OCI-LY3 (cell line): ENCODE measurements around the gene PRMT2.

ENCODE experiments used
- H2AFZ ChIP-seq: fragments of 200-600, 300-600 bp; shearing (Covaris generic); 2 replicates; pipeline ENCODE4 v1.6.0; 2014; ENCODE audit warnings: antibody characterized with exemption, low read depth, low read length
- H3K27ac ChIP-seq: fragments of 200-600, 300-600 bp; sonication (generic); 2 replicates; pipeline ENCODE4 v1.5.1; 2014; ENCODE audit warnings: mild to moderate bottlenecking, low read length, moderate library complexity, mixed read lengths
- H3K27me3 ChIP-seq: fragments of 200-600, 300-600 bp; sonication (generic); 2 replicates; pipeline ENCODE4 v1.6.1; 2014; ENCODE audit warnings: low read depth, low read length, mixed read lengths
- H3K36me3 ChIP-seq: fragments of 200-600, 300-600 bp; sonication (generic); replicated peaks from 2 replicates; pipeline ENCODE3; 2014; ENCODE audit warnings: low read depth, low read length, mixed read lengths
- H3K4me1 ChIP-seq: fragments of 300-600, 200-600 bp; sonication (generic); 2 replicates; pipeline ENCODE4 v1.6.1; 2014; ENCODE audit warnings: low read length, mixed read lengths
- H3K4me2 ChIP-seq: fragments of 200-600, 300-600 bp; sonication (generic); 2 replicates; pipeline ENCODE4 v1.6.1; 2014; ENCODE audit warnings: low read length, mixed read lengths
- H3K4me3 ChIP-seq: fragments of 300-600, 200-600 bp; sonication (generic); 2 replicates; pipeline ENCODE4 v1.5.1; 2014; ENCODE audit warnings: antibody characterized with exemption, mild to moderate bottlenecking, low read length, moderate library complexity
- H3K79me2 ChIP-seq: fragments of 300-600, 200-600 bp; shearing (Covaris generic); 2 replicates; pipeline ENCODE4 v1.6.1; 2014; ENCODE audit warnings: mild to moderate bottlenecking, low read length, mixed read lengths
- H3K9ac ChIP-seq: fragments of 300-600, 200-600 bp; shearing (Covaris generic); 2 replicates; pipeline ENCODE4 v1.6.0; 2014; ENCODE audit warnings: mild to moderate bottlenecking, low read length, moderate library complexity
- H3K9me3 ChIP-seq: fragments of 200-600, 300-600 bp; shearing (Covaris generic); 2 replicates; pipeline ENCODE4 v1.6.1; 2014; ENCODE audit warnings: low read length, mixed read lengths; ENCODE audit not compliant: insufficient read depth
- H4K20me1 ChIP-seq: fragments of 200-600, 300-600 bp; sonication (generic); 2 replicates; pipeline ENCODE4 v1.6.1; 2016; ENCODE audit warnings: low read length, mixed read lengths; ENCODE audit not compliant: insufficient read depth
- CTCF ChIP-seq: fragments of 200-600, 300-600 bp; sonication (generic); IDR thresholded peaks from 2 replicates; pipeline ENCODE4 v1.5.1; 2014; ENCODE audit warnings: antibody characterized with exemption, low read length, low read depth
- EZH2phosphoT487 ChIP-seq: fragments of 200-600 bp; shearing (Covaris generic); IDR thresholded peaks from 2 replicates; pipeline ENCODE4 v1.6.1; 2018; ENCODE audit warnings: antibody characterized with exemption, mixed run types, low read depth

PRMT2 gene

GRCh38 chr21:46662367-46662654, 26.8 kb downstream of the PRMT2 start:
- no peaks in the 10 kb centered on the region for H3K9me3 ChIP-seq
- H3K4me2 ChIP-seq = no peak overlapping the region
- H3K9ac ChIP-seq = no peak overlapping the region
- no peaks in the 10 kb centered on the region for H3K27me3 ChIP-seq
- TF ChIP-seq EZH2phosphoT487 = no peak
- no peak for TF ChIP-seq CTCF
- H3K36me3 ChIP-seq = no peaks in the 10 kb centered on the region
- no peaks in the 10 kb centered on the region for H4K20me1 ChIP-seq
- H3K27ac ChIP-seq = no peak overlapping the region
- no peak overlapping the region for H2AFZ ChIP-seq
- H3K4me1 ChIP-seq = no peaks in the 10 kb centered on the region
- no peaks in the 10 kb centered on the region for H3K79me2 ChIP-seq
- H3K4me3 ChIP-seq = no peak overlapping the region

GRCh38 chr21:46662765-46663500, 27.5 kb downstream of the PRMT2 start:
- Histone ChIP-seq H3K4me3 (no peak overlapping the region), H3K9me3 (no peaks in the 10 kb centered on the region), H3K9ac (no peak overlapping the region), H3K27me3 (no peaks in the 10 kb centered on the region), H4K20me1 (no peaks in the 10 kb centered on the region), H2AFZ (no peak overlapping the region), H3K4me1 (no peaks in the 10 kb centered on the region), H3K4me2 (no peak overlapping the region), H3K36me3 (no peaks in the 10 kb centered on the region), H3K79me2 (no peaks in the 10 kb centered on the region), H3K27ac (no peak overlapping the region)
- TF ChIP-seq EZH2phosphoT487 = no peak
- TF ChIP-seq CTCF = no peak

GRCh38 chr21:46663754-46664153, 28.3 kb downstream of the PRMT2 start:
- Histone ChIP-seq H3K9me3 (no peaks in the 10 kb centered on the region), H3K27me3 (no peaks in the 10 kb centered on the region), H4K20me1 (no peaks in the 10 kb centered on the region), H3K4me1 (no peaks in the 10 kb centered on the region), H2AFZ (no peak overlapping the region), H3K36me3 (no peaks in the 10 kb centered on the region), H3K4me2 (no peak overlapping the region), H3K9ac (no peak overlapping the region), H3K27ac (no peak overlapping the region), H3K79me2 (no peaks in the 10 kb centered on the region), H3K4me3 (no peak overlapping the region)
- TF ChIP-seq EZH2phosphoT487 (no peak), CTCF (no peak)

- H4K20me1 ChIP-seq = no peaks in the 10 kb centered on the region
- no peaks in the 10 kb centered on the region for H3K27me3 ChIP-seq
- TF ChIP-seq EZH2phosphoT487 = no peak
- TF ChIP-seq CTCF = no peak
- H3K27ac ChIP-seq = no peak overlapping the region
- H3K36me3 ChIP-seq = no peaks in the 10 kb centered on the region
- H3K4me1 ChIP-seq = no peaks in the 10 kb centered on the region
- no peak overlapping the region for H3K4me3 ChIP-seq
- H3K79me2 ChIP-seq = no peaks in the 10 kb centered on the region
- no peak overlapping the region for H2AFZ ChIP-seq
- H3K4me2 ChIP-seq = no peak overlapping the region
- H3K9me3 ChIP-seq = no peaks in the 10 kb centered on the region
- H3K9ac ChIP-seq = no peak overlapping the region
Measured at GRCh38 chr21:46664316-46664995, 29.0 kb downstream of the PRMT2 start.
